ENCODE data around the gene TGFA.

TGFA gene

GRCh38 chr2:70433315-70433714, 120.3 kb downstream of the TGFA start:
- no peak for TF ChIP-seq CTCF (IDR thresholded peaks at IDR 0.05)

GRCh38 chr2:70431716-70432347, 121.8 kb downstream of the TGFA start:
- no peak for TF ChIP-seq CTCF (IDR thresholded peaks at IDR 0.05)

DNA sequence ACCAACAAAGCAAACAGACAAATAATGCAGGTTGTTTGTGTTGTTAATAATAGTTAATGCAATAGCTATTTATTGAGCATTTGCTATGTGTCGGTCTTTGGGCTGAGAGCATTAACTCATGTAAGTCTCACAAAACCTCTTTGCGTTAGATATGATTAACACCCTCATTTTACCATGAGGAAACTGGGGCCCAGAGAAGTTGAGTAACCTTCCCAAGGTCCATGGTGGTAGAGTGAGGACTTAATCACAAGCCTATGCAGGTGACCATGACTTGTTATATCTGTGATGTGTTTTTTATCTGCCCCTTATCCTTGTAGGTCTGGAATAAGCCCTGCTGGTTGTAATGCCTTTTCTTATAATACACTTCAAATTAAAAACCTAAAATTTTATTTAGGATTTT, 127.3 kb downstream of the TGFA start:
- no peak for TF ChIP-seq CTCF (IDR thresholded peaks at IDR 0.05)

DNA sequence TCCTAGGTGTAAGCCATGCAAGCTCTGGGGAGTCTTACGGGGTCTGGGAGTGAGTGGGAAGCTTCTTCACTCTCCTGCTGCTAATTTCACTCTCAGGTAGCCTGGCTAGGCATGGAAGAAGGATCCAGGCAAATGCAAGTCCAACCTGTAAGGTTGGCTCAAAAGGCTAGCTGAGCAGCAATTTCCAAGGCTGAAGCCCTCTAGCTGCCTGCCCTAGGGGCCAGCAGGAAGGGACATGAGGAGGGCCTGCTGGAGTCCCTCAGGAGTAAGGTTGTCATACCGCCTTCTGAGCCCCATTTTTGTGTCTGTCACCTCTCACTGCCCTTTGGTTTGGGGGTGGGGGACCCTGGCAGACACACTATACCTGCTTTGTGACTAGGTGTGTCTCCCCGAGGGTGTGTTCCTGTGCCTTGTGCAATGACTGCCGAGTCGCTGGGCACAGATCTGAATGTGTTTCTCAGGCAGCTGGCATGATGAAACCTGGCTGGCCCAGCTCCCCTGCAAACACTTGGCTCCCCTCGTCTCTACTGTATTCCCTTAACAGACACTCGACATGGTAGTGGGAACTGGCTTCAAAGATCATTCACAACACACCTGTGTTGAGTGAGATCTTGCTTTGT, 127.8 kb downstream of the TGFA start:
- no peak for TF ChIP-seq CTCF (IDR thresholded peaks at IDR 0.05)

DNA sequence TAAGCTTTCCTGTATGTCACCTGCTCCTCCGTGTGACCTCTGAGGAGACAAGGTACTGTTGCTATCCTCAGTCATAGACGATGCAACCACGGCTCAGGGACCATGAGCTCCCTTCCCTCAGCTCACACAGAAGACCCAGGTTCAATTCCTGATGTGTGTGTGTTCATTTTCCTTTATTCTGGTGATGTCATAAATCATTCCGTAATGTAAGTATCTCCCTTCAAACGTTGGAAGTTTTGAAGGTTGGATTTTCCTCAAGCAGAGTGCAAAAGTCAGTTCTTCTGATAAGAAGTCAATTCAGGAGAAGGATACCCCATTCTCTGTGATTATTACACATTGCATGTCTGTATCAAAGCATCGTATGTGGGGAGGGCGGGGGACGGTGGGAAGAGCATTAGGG, 132.9 kb downstream of the TGFA start:
- no peak for TF ChIP-seq CTCF (IDR thresholded peaks at IDR 0.05)

DNA sequence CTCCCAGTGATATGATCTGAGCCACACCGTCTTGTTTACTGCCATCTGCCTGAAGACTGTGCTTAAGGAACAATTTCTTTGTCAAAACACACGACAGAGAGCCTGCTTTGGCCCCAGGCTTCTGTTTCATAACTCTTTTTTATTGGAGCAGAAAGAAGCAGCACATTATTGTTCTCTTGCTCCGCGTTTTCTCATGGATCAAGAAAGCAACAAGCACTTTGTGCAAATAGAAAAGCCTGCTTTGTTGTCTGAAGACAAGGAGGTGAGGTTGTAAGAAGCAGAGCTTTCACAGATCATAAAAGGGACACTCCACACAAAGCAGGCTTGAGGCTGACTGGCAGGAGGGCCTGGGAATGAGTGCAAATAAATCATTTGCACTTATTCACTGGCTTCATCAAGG, 133.5 kb downstream of the TGFA start:
- TF ChIP-seq CTCF (IDR thresholded peaks at IDR 0.05), result no peak

DNA sequence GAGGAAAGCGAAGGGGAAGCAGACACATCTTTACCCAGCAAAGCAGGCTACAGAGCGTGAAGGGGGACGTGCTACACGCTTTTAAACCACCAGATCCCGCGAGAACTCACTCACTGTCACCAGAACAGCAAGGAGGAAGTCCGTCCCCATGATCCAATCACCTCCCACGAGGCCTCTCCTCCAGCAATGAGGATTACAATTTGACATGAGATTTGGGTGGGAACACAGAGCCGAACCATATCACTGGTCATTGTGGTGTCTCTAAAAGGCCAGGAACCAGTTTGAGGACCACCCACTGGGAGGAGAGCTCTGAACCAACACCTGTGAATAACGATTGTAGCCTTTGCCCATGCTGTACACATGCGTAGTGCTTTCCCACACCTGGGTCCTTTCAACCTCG, 135.1 kb downstream of the TGFA start:
- no peak for TF ChIP-seq CTCF (IDR thresholded peaks at IDR 0.05)

- TF ChIP-seq CTCF (IDR thresholded peaks at IDR 0.05), result no peak
These were observed 136.6 kb downstream of the TGFA start for GRCh38 chr2:70417011-70417410.
